Fibroblast of lung (primary cell): Measurements from ENCODE around the gene TK1.

Experiments
- CTCF ChIP-seq, 2 donors: IDR thresholded peaks in 1 of 2; conservative IDR thresholded peaks in 1 of 2; 1 replicate in 1 of 2; 2 replicates in 1 of 2; pipeline ENCODE4 v1.5.1; 2011 to 2012; ENCODE audit warnings: low read length in 2 of 2, control low read depth in 1 of 2, inconsistent platforms in 1 of 2, low read depth in 1 of 2, mild to moderate bottlenecking in 1 of 2
- EZH2 ChIP-seq: IDR thresholded peaks from 2 replicates; pipeline ENCODE4 v1.5.1; 2012; ENCODE audit warnings: low read length, control low read depth, mild to moderate bottlenecking; ENCODE audit errors: missing control alignments

GRCh38 chr17:78208486-78208885, 21.6 kb upstream of the TK1 start:
- TF ChIP-seq CTCF (conservative IDR thresholded peaks at IDR 0.05 in 1 of 2, IDR thresholded peaks at IDR 0.05 in 1 of 2; ENCODE audit: low read depth in 1 of 2, low read length in 2 of 2): no peak
- TF ChIP-seq EZH2: no peak
